Right lobe of liver (tissue), 6 donors: ENCODE data around the gene ANKRD13A. TPM values are rescaled to one million over a fixed set of nuclear protein-coding genes. Genes with fewer than 3 reads are reported as not detected.
A peak's percentile ranks its signal among the peaks of the same experiment; 100 is the strongest.

Source experiments
- ATAC-seq, 4 donors: fragments of 200-7000 bp; cut with Tn5 transposase; one replicate each; pipeline ENCODE4 v1.9.1; 2020; ENCODE audit warnings: mild to moderate bottlenecking in 4 of 4, moderate library complexity in 4 of 4
- DNase-seq, 3 donors: peaks; one replicate each; pipeline ENCODE4 v3.0.0-alpha.2; 2020
- H3K27ac ChIP-seq, 3 donors: fragments of 200-600 bp; one replicate each; pipeline ENCODE4 v1.8.0; 2022
- H3K27me3 ChIP-seq, 2 donors: fragments of 200-600 bp; one replicate each; pipeline ENCODE4 v1.8.0; 2022
- H3K36me3 ChIP-seq, 4 donors: fragments of 200-600 bp; sonication (generic) in 1 of 4; one replicate each; pipeline versions ENCODE4 v1.5.1 to v1.8.0; 2017 to 2022; ENCODE audit warnings: control low read depth in 1 of 4
- H3K4me1 ChIP-seq, 4 donors: fragments of 200-600 bp; sonication (generic) in 1 of 4; one replicate each; pipeline versions ENCODE4 v1.5.1 to v1.8.0; 2017 to 2022; ENCODE audit warnings: control low read depth in 1 of 4
- H3K4me3 ChIP-seq, 3 donors: fragments of 200-600 bp; one replicate each; pipeline ENCODE4 v1.8.0; 2022
- H3K9me3 ChIP-seq, 4 donors: fragments of 200-600 bp; sonication (generic) in 1 of 4; one replicate each; pipeline versions ENCODE4 v1.5.1 to v1.8.0; 2017 to 2022; ENCODE audit warnings: control low read depth in 1 of 4
- POLR2A ChIP-seq: fragments of 450-650 bp; IDR thresholded peaks from one replicate; pipeline ENCODE4 v1.6.1; 2017; ENCODE audit warnings: antibody characterized with exemption, mild to moderate bottlenecking
- WGBS: methylation state at CpG from one replicate; pipeline ENCODE4 v1.1.6; 2018; ENCODE audit warnings: low coverage, low lambda C conversion rate; ENCODE audit not compliant: insufficient coverage; ENCODE audit errors: missing lambda C conversion rate; 5-methylcytosine and 5-hydroxymethylcytosine counted together
- intact Hi-C, 2 donors: fragments of 100-400 bp; cut with DNase I; formaldehyde crosslinking; loops; one replicate each; pipeline versions ENCODE4 v1.11.2 to v1.14.1; 2022
- total RNA-seq, 6 experiments: library from RNA; depleted of rRNA in 2 of 6; stranded (reverse); fragments of >200 nt in 2 of 6; fragmentation: NEBNext Ultra II Directional in 3 of 6; extraction: Animal tissue kit (Norgen Biotek cat#: 25700) in 3 of 6; gene quantifications; one replicate each; pipeline versions ENCODE4 v1.1.0 to v1.2.4, GENCODE V29; 2016 to 2023
- TF ChIP-seq, protein P1 (sequence below), 4 donors: fragments of 200-600 bp in 3 of 4; fragments of 450-650 bp in 1 of 4; IDR thresholded peaks; one replicate each; pipeline versions ENCODE4 v1.5.1 to v1.8.0; 2016 to 2022; ENCODE audit warnings: antibody characterized with exemption in 4 of 4, mild to moderate bottlenecking in 2 of 4
- donor health status: DM: no; HTN: yes; CAD: no.
- donor health status: DM: no; HTN: no; CAD: no.
- donor health status: DM: no; HTN: no; CAD: no.
- donor health status: DM: no; HTN: yes; CAD: no.
- donor health status: DM: no; HTN: yes; CAD: no.

Gene ANKRD13A
- total RNA-seq, 6 experiments from 2014 or later: 14.4 to 33.7 (median 24.6) TPM

- ATAC-seq (no peak), DNase-seq (no peak)
- Histone ChIP-seq H3K27me3 (no peaks in the 10 kb centered on the region), H3K36me3 (peaks cover 0 to 39% (median 11%) of the 10 kb centered on the region in 4 donors), H3K27ac (no peak overlapping the region), H3K4me3 (no peak overlapping the region), H3K4me1 (peaks cover 0 to 16% (median 5%) of the 10 kb centered on the region in 4 donors), H3K9me3 (no peaks in the 10 kb centered on the region)
- 100% methylated on average over 1 of the region's 1 CpG for WGBS
- no peak for TF ChIP-seq POLR2A
- TF ChIP-seq, protein P1, sequence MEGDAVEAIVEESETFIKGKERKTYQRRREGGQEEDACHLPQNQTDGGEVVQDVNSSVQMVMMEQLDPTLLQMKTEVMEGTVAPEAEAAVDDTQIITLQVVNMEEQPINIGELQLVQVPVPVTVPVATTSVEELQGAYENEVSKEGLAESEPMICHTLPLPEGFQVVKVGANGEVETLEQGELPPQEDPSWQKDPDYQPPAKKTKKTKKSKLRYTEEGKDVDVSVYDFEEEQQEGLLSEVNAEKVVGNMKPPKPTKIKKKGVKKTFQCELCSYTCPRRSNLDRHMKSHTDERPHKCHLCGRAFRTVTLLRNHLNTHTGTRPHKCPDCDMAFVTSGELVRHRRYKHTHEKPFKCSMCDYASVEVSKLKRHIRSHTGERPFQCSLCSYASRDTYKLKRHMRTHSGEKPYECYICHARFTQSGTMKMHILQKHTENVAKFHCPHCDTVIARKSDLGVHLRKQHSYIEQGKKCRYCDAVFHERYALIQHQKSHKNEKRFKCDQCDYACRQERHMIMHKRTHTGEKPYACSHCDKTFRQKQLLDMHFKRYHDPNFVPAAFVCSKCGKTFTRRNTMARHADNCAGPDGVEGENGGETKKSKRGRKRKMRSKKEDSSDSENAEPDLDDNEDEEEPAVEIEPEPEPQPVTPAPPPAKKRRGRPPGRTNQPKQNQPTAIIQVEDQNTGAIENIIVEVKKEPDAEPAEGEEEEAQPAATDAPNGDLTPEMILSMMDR (IDR thresholded peaks at IDR 0.05): no peak
- intact Hi-C loops: no loop called here
Measured at GRCh38 chr12:109963330-109963729, 35.9 kb upstream of the ANKRD13A start.

GRCh38 chr12:109963743-109964429, 35.3 kb upstream of the ANKRD13A start:
- ATAC-seq (peak in 1 of 4 donors; percentile 10), DNase-seq (no peak)
- Histone ChIP-seq H3K4me1 (peaks cover 0 to 22% (median 5%) of the 10 kb centered on the region in 4 donors), H3K27ac (no peak overlapping the region), H3K27me3 (no peaks in the 10 kb centered on the region), H3K9me3 (no peaks in the 10 kb centered on the region), H3K36me3 (peaks cover 0 to 39% (median 11%) of the 10 kb centered on the region in 4 donors), H3K4me3 (no peak overlapping the region)
- intact Hi-C loops: no loop called here
- TF ChIP-seq, protein P1 (IDR thresholded peaks at IDR 0.05): no peak
- no peak for TF ChIP-seq POLR2A
- 46% methylated on average over 4 of the region's 4 CpGs for WGBS

DNA sequence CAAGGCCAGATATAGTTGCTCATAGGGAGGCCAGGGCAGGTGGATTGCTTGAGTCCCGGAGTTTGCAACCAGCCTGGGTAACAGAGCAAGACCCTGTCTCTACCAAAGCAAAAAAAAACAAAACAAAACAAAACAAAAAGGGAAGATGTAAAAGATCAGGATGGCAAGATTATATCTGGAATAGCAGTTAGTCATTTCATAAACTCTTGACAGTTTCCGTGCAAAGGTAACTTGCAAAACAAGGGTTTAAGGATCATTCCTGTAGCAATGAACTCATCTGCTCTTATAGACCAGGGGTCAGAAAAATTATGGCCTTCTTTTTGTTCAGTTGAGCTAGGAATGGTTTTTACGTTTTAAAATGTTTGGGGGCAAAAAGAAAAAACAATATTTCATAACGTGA, 32.7 kb upstream of the ANKRD13A start:
- H3K27me3 ChIP-seq: no peaks in the 10 kb centered on the region
- TF ChIP-seq, protein P1 (IDR thresholded peaks at IDR 0.05): no peak
- no peak for TF ChIP-seq POLR2A
- no peak for DNase-seq
- ATAC-seq: no peak
- H3K4me3 ChIP-seq: no peak overlapping the region
- intact Hi-C loops: no loop called here
- peaks cover 0 to 15% (median 0%) of the 10 kb centered on the region in 4 donors for H3K4me1 ChIP-seq
- WGBS: 79% methylated on average over 4 of the region's 4 CpGs
- peaks cover 0 to 49% (median 15%) of the 10 kb centered on the region in 4 donors for H3K36me3 ChIP-seq
- no peak overlapping the region for H3K27ac ChIP-seq
- H3K9me3 ChIP-seq: no peaks in the 10 kb centered on the region

DNA sequence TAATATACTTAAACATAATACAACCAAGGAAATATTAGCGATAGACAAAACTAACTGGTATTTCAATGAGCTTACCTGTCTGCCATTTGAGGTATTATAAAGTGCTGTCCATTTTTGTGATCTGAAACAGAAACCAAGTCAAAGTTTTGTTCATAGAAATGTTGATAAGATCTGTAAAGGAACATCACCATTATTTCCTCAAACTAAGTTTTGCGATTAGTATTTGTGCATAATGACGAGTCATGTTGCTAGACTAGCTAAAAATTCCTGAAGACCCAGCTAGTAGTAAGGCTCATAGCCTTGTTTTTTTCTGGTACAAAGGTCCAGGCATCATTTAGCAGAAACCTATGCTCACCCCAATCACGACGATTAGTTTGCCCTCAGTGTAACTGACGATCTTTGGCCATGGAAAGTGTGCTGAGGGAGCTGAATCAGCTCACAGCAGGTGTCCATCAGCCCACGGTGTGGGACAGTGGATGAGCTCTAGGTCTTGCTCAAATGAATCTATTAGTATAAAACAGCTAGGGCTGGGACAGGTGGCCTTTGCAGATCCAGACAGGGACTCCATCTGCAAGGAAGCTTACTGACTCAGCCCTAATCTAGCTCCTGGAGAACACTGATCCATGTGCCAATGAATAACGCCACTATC, 31.7 kb upstream of the ANKRD13A start:
- Histone ChIP-seq H3K4me1 (peaks cover 0 to 15% (median 0%) of the 10 kb centered on the region in 4 donors), H3K36me3 (peaks cover 0 to 47% (median 16%) of the 10 kb centered on the region in 4 donors), H3K9me3 (no peaks in the 10 kb centered on the region), H3K27me3 (no peaks in the 10 kb centered on the region), H3K27ac (peak overlapping the region; percentile 49 to 75 (median 69)), H3K4me3 (peak overlapping the region in 2 of 3 donors; percentile 0 to 2)
- TF ChIP-seq, protein P1 (IDR thresholded peaks at IDR 0.05): no peak
- no peak for TF ChIP-seq POLR2A
- DNase-seq (peak; percentile 48 to 64 (median 64)), ATAC-seq (peak; percentile 85 to 93 (median 88))
- 45% methylated on average over 8 of the region's 8 CpGs for WGBS
- intact Hi-C loops: no loop called here
